Natural killer cell (primary cell): ENCODE results near the gene CXCL6. TPM values are rescaled to one million over a fixed set of nuclear protein-coding genes. Genes with fewer than 3 reads are reported as not detected.

Experiments used
- ATAC-seq, 3 donors: fragments of 150-1000 bp in 2 of 3; fragments of 200-7000 bp in 1 of 3; cut with Tn5 transposase; 1 replicate in 1 of 3; 2 replicates in 2 of 3; pipeline ENCODE4 v1.10.0; 2021; ENCODE audit warnings: mild to moderate bottlenecking in 2 of 3, moderate library complexity in 2 of 3
- DNase-seq, 2 donors: peaks; one replicate each; pipeline versions ENCODE4 v3.0.0 to v3.0.0-alpha.2; 2013 to 2021; ENCODE audit warnings: mixed read lengths in 1 of 2
- H3K27ac ChIP-seq: one replicate; pipeline ENCODE4 v1.5.1; 2013; ENCODE audit warnings: mild to moderate bottlenecking, low read length
- H3K27me3 ChIP-seq: one replicate; pipeline ENCODE4 v1.6.1; 2013; ENCODE audit warnings: low read length; ENCODE audit not compliant: control insufficient read depth, insufficient read depth
- H3K36me3 ChIP-seq: one replicate; pipeline ENCODE4 v1.6.1; 2013; ENCODE audit warnings: low read length; ENCODE audit not compliant: control insufficient read depth, insufficient read depth
- H3K4me1 ChIP-seq: one replicate; pipeline ENCODE4 v1.6.1; 2013; ENCODE audit warnings: low read length; ENCODE audit not compliant: control insufficient read depth, insufficient read depth
- H3K4me3 ChIP-seq: one replicate; pipeline ENCODE4 v1.5.1; 2013; ENCODE audit warnings: low read length
- H3K9me3 ChIP-seq: one replicate; pipeline ENCODE4 v1.6.1; 2013; ENCODE audit warnings: low read length; ENCODE audit not compliant: control insufficient read depth, insufficient read depth
- H3K27ac Mint-ChIP-seq, 2 donors: one replicate each; pipeline ENCODE4 v1.8.0; 2022; ENCODE audit warnings: mild to moderate bottlenecking in 2 of 2, mixed read lengths in 2 of 2, moderate library complexity in 1 of 2
- H3K27me3 Mint-ChIP-seq, 2 donors: one replicate each; pipeline ENCODE4 v1.8.0; 2022; ENCODE audit warnings: low read depth in 2 of 2, mixed read lengths in 2 of 2
- H3K36me3 Mint-ChIP-seq: one replicate; pipeline ENCODE4 v1.8.0; 2022; ENCODE audit warnings: mixed read lengths
- H3K4me1 Mint-ChIP-seq, 2 donors: one replicate each; pipeline ENCODE4 v1.8.0; 2022; ENCODE audit warnings: mixed read lengths in 2 of 2
- H3K4me3 Mint-ChIP-seq: one replicate; pipeline ENCODE4 v1.8.0; 2022; ENCODE audit warnings: mild to moderate bottlenecking, moderate library complexity, mixed read lengths
- H3K9me3 Mint-ChIP-seq, 2 donors: one replicate each; pipeline ENCODE4 v1.8.0; 2022; ENCODE audit warnings: mixed read lengths in 2 of 2
- WGBS: methylation state at CpG from one replicate; pipeline ENCODE4 v1.1.7; 2013; ENCODE audit warnings: missing lambda C conversion rate; ENCODE audit not compliant: insufficient coverage; 5-methylcytosine and 5-hydroxymethylcytosine counted together
- intact Hi-C: fragments of 100-400 bp; cut with micrococcal nuclease; formaldehyde crosslinking; loops from one replicate; pipeline ENCODE4 v1.14.2; 2022
- total RNA-seq, 4 donors: library from RNA; stranded (reverse); fragments of 120-200 nt in 1 of 4; gene quantifications; one replicate each; pipeline versions ENCODE4 v1.2.3 to v1.2.4, GENCODE V29; 2013 to 2022
- TF ChIP-seq, protein P1 (sequence below): fragments of 200-600 bp; IDR thresholded peaks from one replicate; pipeline ENCODE4 v1.8.0; 2022; ENCODE audit warnings: antibody characterized with exemption

Gene CXCL6
- total RNA-seq, 3 donors from 2014 or later (not counting 1 experiment from before 2014, with no cell fraction given), result not detected

DNA sequence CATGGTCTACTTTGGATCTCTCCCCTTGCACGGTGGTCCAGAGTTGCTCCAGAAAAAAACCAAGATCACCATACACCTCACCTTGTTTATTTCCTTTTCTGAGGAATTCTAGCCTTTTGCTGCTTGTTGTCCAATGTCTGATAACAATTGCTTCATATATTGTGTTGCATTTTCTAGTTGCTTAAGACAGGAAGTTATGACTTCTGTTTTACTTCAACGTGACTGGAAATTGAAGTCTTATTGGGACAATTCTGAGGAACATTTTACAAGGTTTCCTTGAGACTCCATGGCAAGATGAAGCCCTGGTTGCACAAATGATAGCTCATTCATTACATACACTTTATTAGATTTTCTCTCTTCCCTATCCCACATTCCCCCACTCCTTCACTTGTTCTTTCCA lies 37.9 kb downstream of the CXCL6 start:
- Mint-ChIP-seq H3K9me3 (peaks cover 3 to 4% of the 10 kb centered on the region in 2 donors), H3K36me3 (no peaks in the 10 kb centered on the region), H3K27ac (no peak overlapping the region), H3K4me1 (no peaks in the 10 kb centered on the region), H3K4me3 (no peak overlapping the region), H3K27me3 (peaks cover 0 to 3% of the 10 kb centered on the region in 2 donors)
- TF ChIP-seq, protein P1, sequence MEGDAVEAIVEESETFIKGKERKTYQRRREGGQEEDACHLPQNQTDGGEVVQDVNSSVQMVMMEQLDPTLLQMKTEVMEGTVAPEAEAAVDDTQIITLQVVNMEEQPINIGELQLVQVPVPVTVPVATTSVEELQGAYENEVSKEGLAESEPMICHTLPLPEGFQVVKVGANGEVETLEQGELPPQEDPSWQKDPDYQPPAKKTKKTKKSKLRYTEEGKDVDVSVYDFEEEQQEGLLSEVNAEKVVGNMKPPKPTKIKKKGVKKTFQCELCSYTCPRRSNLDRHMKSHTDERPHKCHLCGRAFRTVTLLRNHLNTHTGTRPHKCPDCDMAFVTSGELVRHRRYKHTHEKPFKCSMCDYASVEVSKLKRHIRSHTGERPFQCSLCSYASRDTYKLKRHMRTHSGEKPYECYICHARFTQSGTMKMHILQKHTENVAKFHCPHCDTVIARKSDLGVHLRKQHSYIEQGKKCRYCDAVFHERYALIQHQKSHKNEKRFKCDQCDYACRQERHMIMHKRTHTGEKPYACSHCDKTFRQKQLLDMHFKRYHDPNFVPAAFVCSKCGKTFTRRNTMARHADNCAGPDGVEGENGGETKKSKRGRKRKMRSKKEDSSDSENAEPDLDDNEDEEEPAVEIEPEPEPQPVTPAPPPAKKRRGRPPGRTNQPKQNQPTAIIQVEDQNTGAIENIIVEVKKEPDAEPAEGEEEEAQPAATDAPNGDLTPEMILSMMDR, result no peak
- no peaks in the 10 kb centered on the region for H3K4me1 ChIP-seq
- H3K27me3 ChIP-seq, result no peaks in the 10 kb centered on the region
- H3K9me3 ChIP-seq, result no peaks in the 10 kb centered on the region
- no peak overlapping the region for H3K4me3 ChIP-seq
- intact Hi-C loops, result no loop called here
- no peak for ATAC-seq
- WGBS, result 67% methylated on average over 2 of the region's 2 CpGs
- no peak for DNase-seq
- no peaks in the 10 kb centered on the region for H3K36me3 ChIP-seq
- no peak overlapping the region for H3K27ac ChIP-seq

DNA sequence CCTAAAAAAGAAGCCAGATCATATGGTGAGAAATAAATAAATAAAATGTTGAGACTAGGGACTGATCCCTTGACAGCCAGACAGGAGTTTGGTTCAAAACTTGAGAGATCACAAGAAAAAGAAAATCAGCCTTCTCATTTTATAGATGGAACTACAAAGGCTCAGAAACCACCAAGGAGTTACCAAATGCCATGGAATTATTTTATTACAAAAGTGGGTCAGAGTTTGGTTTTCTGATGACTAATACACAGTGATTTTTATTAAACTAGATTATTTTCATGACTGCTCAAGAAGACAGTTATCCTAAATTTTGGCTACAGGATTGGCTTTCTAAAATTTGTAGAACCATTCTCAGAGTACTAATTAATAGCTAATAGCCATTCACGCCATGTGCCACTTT lies 38.9 kb downstream of the CXCL6 start:
- ATAC-seq (no peak), DNase-seq (no peak)
- Histone ChIP-seq H3K36me3 (no peaks in the 10 kb centered on the region), H3K4me3 (no peak overlapping the region), H3K9me3 (no peaks in the 10 kb centered on the region), H3K27ac (no peak overlapping the region), H3K27me3 (no peaks in the 10 kb centered on the region), H3K4me1 (no peaks in the 10 kb centered on the region)
- Mint-ChIP-seq H3K36me3 (no peaks in the 10 kb centered on the region), H3K4me1 (no peaks in the 10 kb centered on the region), H3K4me3 (no peak overlapping the region), H3K9me3 (peaks cover 3 to 4% of the 10 kb centered on the region in 2 donors), H3K27ac (no peak overlapping the region), H3K27me3 (peaks cover 0 to 3% of the 10 kb centered on the region in 2 donors)
- no CpG with 5 or more reads among the region's 1 CpG for WGBS
- TF ChIP-seq, protein P1, result no peak
- intact Hi-C loops, result no loop called here

DNA sequence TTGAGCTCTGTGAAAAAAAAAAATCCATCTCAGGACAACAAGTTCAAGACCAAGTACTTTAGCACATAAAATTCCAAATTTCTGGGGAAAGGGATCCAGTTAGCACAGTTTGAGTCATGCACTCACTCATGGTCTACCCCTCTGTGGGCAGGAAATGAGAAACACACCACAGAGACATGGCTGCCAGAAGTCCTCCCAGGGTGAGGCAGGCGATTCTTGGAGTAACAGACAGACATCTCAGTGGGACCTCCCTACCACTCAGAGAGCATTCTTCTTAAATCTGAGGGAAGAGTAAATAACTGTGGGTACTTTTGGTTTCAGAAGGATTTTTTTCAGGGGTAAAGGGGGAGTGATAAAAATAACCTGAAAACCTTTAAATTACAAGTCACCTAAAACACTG lies 46.8 kb downstream of the CXCL6 start:
- ATAC-seq (no peak), DNase-seq (no peak)
- Mint-ChIP-seq H3K27ac (no peak overlapping the region), H3K36me3 (no peaks in the 10 kb centered on the region), H3K4me1 (no peaks in the 10 kb centered on the region), H3K9me3 (peaks cover 5 to 8% of the 10 kb centered on the region in 2 donors), H3K27me3 (no peaks in the 10 kb centered on the region), H3K4me3 (no peak overlapping the region)
- H3K9me3 ChIP-seq, result no peaks in the 10 kb centered on the region
- no peak overlapping the region for H3K4me3 ChIP-seq
- 14% methylated on average over 1 of the region's 1 CpG for WGBS
- H3K27ac ChIP-seq, result no peak overlapping the region
- no peaks in the 10 kb centered on the region for H3K27me3 ChIP-seq
- TF ChIP-seq, protein P1, result no peak
- H3K4me1 ChIP-seq, result no peaks in the 10 kb centered on the region
- intact Hi-C loops, result no loop called here
- no peaks in the 10 kb centered on the region for H3K36me3 ChIP-seq

DNA sequence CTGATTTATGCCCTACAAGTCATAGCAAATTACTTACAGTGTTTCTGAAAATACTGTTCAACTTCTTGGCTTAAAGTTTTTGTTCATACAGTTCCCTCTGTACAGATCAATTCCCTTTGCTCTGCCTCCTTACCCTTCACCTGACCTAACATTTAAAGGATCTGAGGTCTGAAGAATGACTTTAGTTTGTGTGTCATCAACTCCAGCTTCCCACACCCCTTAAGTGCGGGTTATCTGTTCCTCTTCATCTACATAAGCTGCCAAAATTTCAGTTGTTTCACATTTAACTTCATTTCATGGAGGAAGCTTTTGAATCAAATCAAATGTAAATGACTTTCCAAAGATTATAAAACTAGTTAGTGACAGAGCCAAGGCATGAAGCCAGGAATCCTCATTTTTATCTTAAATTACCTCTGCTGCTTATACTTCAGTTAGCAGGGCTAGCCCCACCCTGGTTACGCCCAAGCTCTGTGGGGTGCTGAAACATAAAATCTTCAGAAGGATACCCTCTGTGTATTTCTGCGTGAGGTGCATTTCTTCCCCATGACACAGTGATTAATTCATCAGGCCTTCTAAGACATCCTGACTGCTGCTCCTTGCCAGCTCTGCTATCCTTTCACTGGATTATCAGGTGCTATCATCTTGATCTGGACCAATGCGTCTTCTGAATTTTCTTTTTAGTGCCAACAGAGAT lies 49.2 kb downstream of the CXCL6 start:
- Histone ChIP-seq H3K27me3 (no peaks in the 10 kb centered on the region), H3K27ac (no peak overlapping the region), H3K4me3 (no peak overlapping the region), H3K4me1 (no peaks in the 10 kb centered on the region), H3K36me3 (no peaks in the 10 kb centered on the region), H3K9me3 (no peaks in the 10 kb centered on the region)
- H3K4me3 Mint-ChIP-seq, result no peak overlapping the region
- H3K27ac Mint-ChIP-seq, result no peak overlapping the region
- no peaks in the 10 kb centered on the region for H3K36me3 Mint-ChIP-seq
- H3K27me3 Mint-ChIP-seq, result no peaks in the 10 kb centered on the region
- no peaks in the 10 kb centered on the region for H3K4me1 Mint-ChIP-seq
- ATAC-seq, result no peak
- TF ChIP-seq, protein P1, result no peak
- intact Hi-C loops, result no loop called here
- peaks cover 5 to 8% of the 10 kb centered on the region in 2 donors for H3K9me3 Mint-ChIP-seq
- WGBS, result 93% methylated on average over 4 of the region's 4 CpGs
- no peak for DNase-seq
